Liver (tissue), 3 donors: ENCODE measurements around the gene LITAFD.

Experiments
- CTCF ChIP-seq: fragments of 150-350 bp; IDR thresholded peaks from 2 replicates; pipeline ENCODE4 v1.5.1; 2017; ENCODE audit warnings: improper control_type of control experiment, low read depth, low read length; ENCODE audit not compliant: missing input control
- FOXA1 ChIP-seq: IDR thresholded peaks from 2 replicates; pipeline ENCODE4 v1.6.1; 2016; ENCODE audit warnings: antibody characterized with exemption
- GABPA ChIP-seq, 2 donors: IDR thresholded peaks in 1 of 2; conservative IDR thresholded peaks in 1 of 2; 2 replicates each; pipeline ENCODE4 v1.6.1; 2016; ENCODE audit warnings: antibody characterized with exemption in 2 of 2, mild to moderate bottlenecking in 1 of 2, moderate library complexity in 1 of 2
- JUND ChIP-seq, 2 donors: IDR thresholded peaks; 2 replicates each; pipeline ENCODE4 v1.6.1; 2016; ENCODE audit warnings: antibody characterized with exemption in 2 of 2
- RAD21 ChIP-seq, 2 donors: IDR thresholded peaks; 2 replicates each; pipeline ENCODE4 v1.6.1; 2016; ENCODE audit warnings: antibody characterized with exemption in 2 of 2, mild to moderate bottlenecking in 2 of 2
- REST ChIP-seq: IDR thresholded peaks from 2 replicates; pipeline ENCODE4 v1.6.1; 2016; ENCODE audit warnings: antibody characterized with exemption, mild to moderate bottlenecking
- SP1 ChIP-seq: IDR thresholded peaks from 2 replicates; pipeline ENCODE4 v1.6.1; 2018; ENCODE audit warnings: antibody characterized with exemption, mild to moderate bottlenecking
- YY1 ChIP-seq: IDR thresholded peaks from 2 replicates; pipeline ENCODE4 v1.6.1; 2016; ENCODE audit warnings: antibody characterized with exemption, mild to moderate bottlenecking
- TF ChIP-seq, protein P1 (sequence below): IDR thresholded peaks from 2 replicates; pipeline ENCODE4 v1.6.1; 2016; ENCODE audit warnings: antibody characterized with exemption
- donor health status: healthy.
- donor health status: healthy.

GRCh38 chr16:8852534-8852933 lies 29.6 kb upstream of the LITAFD start:
- TF ChIP-seq REST (no peak), YY1 (no peak), RAD21 (IDR thresholded peaks at IDR 0.05) (no peak), CTCF (no peak), SP1 (no peak), FOXA1 (no peak), JUND (IDR thresholded peaks at IDR 0.05) (no peak), GABPA (IDR thresholded peaks at IDR 0.05 in 1 of 2, conservative IDR thresholded peaks at IDR 0.05 in 1 of 2) (no peak)
- TF ChIP-seq, protein P1, sequence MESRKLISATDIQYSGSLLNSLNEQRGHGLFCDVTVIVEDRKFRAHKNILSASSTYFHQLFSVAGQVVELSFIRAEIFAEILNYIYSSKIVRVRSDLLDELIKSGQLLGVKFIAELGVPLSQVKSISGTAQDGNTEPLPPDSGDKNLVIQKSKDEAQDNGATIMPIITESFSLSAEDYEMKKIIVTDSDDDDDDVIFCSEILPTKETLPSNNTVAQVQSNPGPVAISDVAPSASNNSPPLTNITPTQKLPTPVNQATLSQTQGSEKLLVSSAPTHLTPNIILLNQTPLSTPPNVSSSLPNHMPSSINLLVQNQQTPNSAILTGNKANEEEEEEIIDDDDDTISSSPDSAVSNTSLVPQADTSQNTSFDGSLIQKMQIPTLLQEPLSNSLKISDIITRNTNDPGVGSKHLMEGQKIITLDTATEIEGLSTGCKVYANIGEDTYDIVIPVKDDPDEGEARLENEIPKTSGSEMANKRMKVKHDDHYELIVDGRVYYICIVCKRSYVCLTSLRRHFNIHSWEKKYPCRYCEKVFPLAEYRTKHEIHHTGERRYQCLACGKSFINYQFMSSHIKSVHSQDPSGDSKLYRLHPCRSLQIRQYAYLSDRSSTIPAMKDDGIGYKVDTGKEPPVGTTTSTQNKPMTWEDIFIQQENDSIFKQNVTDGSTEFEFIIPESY = no peak
